Neuron (in vitro differentiated cells): ENCODE results near the gene CDK13.
"Not testable (repeated sequence)": the region's sequence is repeated elsewhere in the genome, so short reads cannot be mapped to it uniquely, and the experiment has no call there.

Experiments used
- H2AFZ ChIP-seq: one replicate; pipeline ENCODE4 v1.6.1; 2013; ENCODE audit warnings: low read depth, mild to moderate bottlenecking, inconsistent platforms, low read length, moderate library complexity
- H3K27me3 ChIP-seq: one replicate; pipeline ENCODE4 v1.6.1; 2013; ENCODE audit warnings: low read length; ENCODE audit not compliant: insufficient read depth
- H3K36me3 ChIP-seq: one replicate; pipeline ENCODE4 v1.6.1; 2013; ENCODE audit warnings: low read length; ENCODE audit not compliant: insufficient read depth
- H3K4me1 ChIP-seq: one replicate; pipeline ENCODE4 v1.6.1; 2013; ENCODE audit warnings: low read length; ENCODE audit not compliant: insufficient read depth
- H3K4me3 ChIP-seq: 2 replicates; pipeline ENCODE4 v1.5.1; 2013; ENCODE audit warnings: mild to moderate bottlenecking, low read length, moderate library complexity
- H3K9me3 ChIP-seq: one replicate; pipeline ENCODE4 v1.6.1; 2013; ENCODE audit warnings: low read length

Gene CDK13

GRCh38 chr7:40135317-40135610 is 185.2 kb downstream of the CDK13 start:
- no peaks in the 10 kb centered on the region for H3K27me3 ChIP-seq
- peaks cover 14% of the 10 kb centered on the region for H3K36me3 ChIP-seq
- H3K4me3 ChIP-seq: peak overlapping the region; percentile 94
- peak overlapping the region; percentile 82 for H2AFZ ChIP-seq
- H3K9me3 ChIP-seq: no peaks in the 10 kb centered on the region
- H3K4me1 ChIP-seq: peaks cover 11% of the 10 kb centered on the region

- peaks cover 11% of the 10 kb centered on the region for H3K4me1 ChIP-seq
- H3K36me3 ChIP-seq: peaks cover 3% of the 10 kb centered on the region
- no peak overlapping the region for H2AFZ ChIP-seq
- no peaks in the 10 kb centered on the region for H3K27me3 ChIP-seq
- no peak overlapping the region for H3K4me3 ChIP-seq
- no peaks in the 10 kb centered on the region for H3K9me3 ChIP-seq
Measured at GRCh38 chr7:40137563-40137962, 187.5 kb downstream of the CDK13 start.

GRCh38 chr7:40138973-40139372 is 188.9 kb downstream of the CDK13 start:
- H3K4me3 ChIP-seq: no peak overlapping the region
- no peak overlapping the region for H2AFZ ChIP-seq
- H3K36me3 ChIP-seq: no peaks in the 10 kb centered on the region
- H3K27me3 ChIP-seq: no peaks in the 10 kb centered on the region
- H3K9me3 ChIP-seq: no peaks in the 10 kb centered on the region
- peaks cover 3% of the 10 kb centered on the region for H3K4me1 ChIP-seq

- H3K4me1 ChIP-seq, H3K27me3 ChIP-seq, H3K9me3 ChIP-seq, H3K36me3 ChIP-seq, H3K4me3 ChIP-seq, H2AFZ ChIP-seq: not testable (repeated sequence)
Measured at GRCh38 chr7:40139891-40140290, 189.8 kb downstream of the CDK13 start.

GRCh38 chr7:40141916-40142315 is 191.9 kb downstream of the CDK13 start:
- H3K9me3 ChIP-seq, H2AFZ ChIP-seq, H3K27me3 ChIP-seq, H3K4me3 ChIP-seq, H3K36me3 ChIP-seq, H3K4me1 ChIP-seq: not testable (repeated sequence)

GRCh38 chr7:40145596-40146130 is 195.6 kb downstream of the CDK13 start:
- H3K4me1 ChIP-seq, H3K9me3 ChIP-seq, H2AFZ ChIP-seq, H3K27me3 ChIP-seq, H3K4me3 ChIP-seq, H3K36me3 ChIP-seq: not testable (repeated sequence)

GRCh38 chr7:40147371-40148246 is 197.6 kb downstream of the CDK13 start:
- H3K4me3 ChIP-seq: no peak overlapping the region
- H3K27me3 ChIP-seq: no peaks in the 10 kb centered on the region
- H3K9me3 ChIP-seq: no peaks in the 10 kb centered on the region
- H3K36me3 ChIP-seq: no peaks in the 10 kb centered on the region
- no peak overlapping the region for H2AFZ ChIP-seq
- H3K4me1 ChIP-seq: no peaks in the 10 kb centered on the region

- not testable (repeated sequence) for H2AFZ ChIP-seq, H3K36me3 ChIP-seq, H3K4me1 ChIP-seq, H3K9me3 ChIP-seq, H3K27me3 ChIP-seq, H3K4me3 ChIP-seq
Measured at GRCh38 chr7:40148247-40148580, 198.2 kb downstream of the CDK13 start.

- Histone ChIP-seq H3K9me3 (no peaks in the 10 kb centered on the region), H3K4me1 (no peaks in the 10 kb centered on the region), H3K36me3 (no peaks in the 10 kb centered on the region), H2AFZ (no peak overlapping the region), H3K4me3 (no peak overlapping the region), H3K27me3 (no peaks in the 10 kb centered on the region)
Measured at GRCh38 chr7:40148671-40149070, 198.6 kb downstream of the CDK13 start.
